Keratinocyte (primary cell): Measurements from ENCODE around the gene CDK14. TPM values are rescaled to one million over a fixed set of nuclear protein-coding genes. Genes with fewer than 3 reads are reported as not detected.

Source experiments
- DNase-seq: peaks from one replicate; pipeline ENCODE4 v3.0.0-alpha.2; 2011; ENCODE audit warnings: low read depth, missing footprints, low spot score
- FAIRE-seq: peaks from 2 replicates; lab custom pipeline; 2011; peaks lifted over from hg19 to GRCh38; lab: Jason Lieb, UNC
- H2AFZ ChIP-seq: 2 replicates; pipeline ENCODE4 v1.6.0; 2012; ENCODE audit warnings: low read length, control low read depth, inconsistent platforms; ENCODE audit not compliant: control insufficient read depth
- H3K27ac ChIP-seq: 2 replicates; pipeline ENCODE4 v1.5.1; 2011; ENCODE audit warnings: low read length; ENCODE audit not compliant: control insufficient read depth, insufficient read depth
- H3K27me3 ChIP-seq: 3 replicates; pipeline ENCODE4 v1.6.0; 2011; ENCODE audit warnings: low read length; ENCODE audit not compliant: control insufficient read depth, insufficient read depth; ENCODE audit errors: extremely low read depth
- H3K36me3 ChIP-seq, 2 experiments: 2 replicates in 1 of 2; 3 replicates in 1 of 2; pipeline ENCODE4 v1.5.1; 2011; ENCODE audit warnings: low read length in 2 of 2, mild to moderate bottlenecking in 1 of 2; ENCODE audit not compliant: control insufficient read depth in 2 of 2, insufficient read depth in 2 of 2; ENCODE audit errors: extremely low read depth in 1 of 2
- H3K4me1 ChIP-seq: 3 replicates; pipeline ENCODE4 v1.5.1; 2011; ENCODE audit warnings: low read length; ENCODE audit not compliant: control insufficient read depth, insufficient read depth; ENCODE audit errors: extremely low read depth
- H3K4me2 ChIP-seq: 3 replicates; pipeline ENCODE4 v1.6.0; 2011; ENCODE audit warnings: low read depth, low read length; ENCODE audit not compliant: control insufficient read depth, insufficient read depth; ENCODE audit errors: extremely low read depth
- H3K4me3 ChIP-seq, 3 experiments: fragments of 200-600 bp in 1 of 3; sonication (generic) in 1 of 3; 2 replicates in 2 of 3; 3 replicates in 1 of 3; pipeline ENCODE4 v1.5.1; 2011 to 2016; ENCODE audit warnings: low read length in 3 of 3, mild to moderate bottlenecking in 3 of 3, control low read depth in 2 of 3, inconsistent platforms in 1 of 3, low read depth in 1 of 3, mixed read lengths in 1 of 3, mixed run types in 1 of 3, moderate library complexity in 1 of 3; ENCODE audit not compliant: control insufficient read depth in 2 of 3, insufficient read depth in 2 of 3; ENCODE audit errors: extremely low read depth in 1 of 3
- H3K79me2 ChIP-seq: 2 replicates; pipeline ENCODE4 v1.6.0; 2012; ENCODE audit warnings: low read length; ENCODE audit not compliant: control insufficient read depth, insufficient read depth
- H3K9ac ChIP-seq: 3 replicates; pipeline ENCODE4 v1.6.0; 2011; ENCODE audit warnings: low read length; ENCODE audit not compliant: control insufficient read depth, insufficient read depth; ENCODE audit errors: extremely low read depth
- H3K9me1 ChIP-seq: 3 replicates; pipeline ENCODE4 v1.6.0; 2011; ENCODE audit warnings: low read length; ENCODE audit not compliant: control insufficient read depth, insufficient read depth; ENCODE audit errors: extremely low read depth
- H3K9me3 ChIP-seq: 2 replicates; pipeline ENCODE4 v1.5.1; 2012; ENCODE audit warnings: low read depth, low read length; ENCODE audit not compliant: control insufficient read depth
- H4K20me1 ChIP-seq: 3 replicates; pipeline ENCODE4 v1.6.0; 2011; ENCODE audit warnings: low read length; ENCODE audit not compliant: control insufficient read depth, insufficient read depth; ENCODE audit errors: extremely low read depth
- EZH2 ChIP-seq: IDR thresholded peaks from one replicate; pipeline ENCODE4 v1.6.1; 2012; ENCODE audit warnings: inconsistent platforms, mild to moderate bottlenecking, low read length, moderate library complexity
- dilution Hi-C: fragments of 300-500 bp; cut with MboI; formaldehyde crosslinking; loops from one replicate; pipeline ENCODE4 v1.7.0; 2020; ENCODE audit warnings: low sequenced_read_pairs; ENCODE audit not compliant: extremely low pct_ligation_motif_present
- polyA plus RNA-seq, 5 experiments: library from polyadenylated mRNA; depleted of rRNA in 3 of 5; stranded (reverse) in 3 of 5; stranded (forward) in 1 of 5; unstranded in 1 of 5; fragments of >200 nt; gene quantifications; 1 replicate in 1 of 5; 2 replicates in 3 of 5; 3 replicates in 1 of 5; pipeline versions ENCODE4 v1.2.1 to v1.2.3, GENCODE V29; 2011 to 2012; ENCODE audit warnings: missing spikeins in 2 of 5, low read depth in 1 of 5, low replicate concordance in 1 of 5
- TF ChIP-seq, protein P1 (sequence below), 3 experiments: IDR thresholded peaks in 1 of 3; conservative IDR thresholded peaks in 1 of 3; optimal IDR thresholded peaks in 1 of 3; 2 replicates in 2 of 3; 3 replicates in 1 of 3; pipeline versions ENCODE3 to v1.5.1; 2011; ENCODE audit warnings: low read length in 3 of 3, mild to moderate bottlenecking in 3 of 3, moderate library complexity in 2 of 3, control low read depth in 1 of 3, inconsistent platforms in 1 of 3; ENCODE audit not compliant: insufficient read depth in 2 of 3; ENCODE audit errors: extremely low read depth in 1 of 3

Gene CDK14
- polyA plus RNA-seq, 1 donor (not counting 4 experiments of a cell fraction or from before 2014, with no cell fraction given) = 4.0 TPM

DNA sequence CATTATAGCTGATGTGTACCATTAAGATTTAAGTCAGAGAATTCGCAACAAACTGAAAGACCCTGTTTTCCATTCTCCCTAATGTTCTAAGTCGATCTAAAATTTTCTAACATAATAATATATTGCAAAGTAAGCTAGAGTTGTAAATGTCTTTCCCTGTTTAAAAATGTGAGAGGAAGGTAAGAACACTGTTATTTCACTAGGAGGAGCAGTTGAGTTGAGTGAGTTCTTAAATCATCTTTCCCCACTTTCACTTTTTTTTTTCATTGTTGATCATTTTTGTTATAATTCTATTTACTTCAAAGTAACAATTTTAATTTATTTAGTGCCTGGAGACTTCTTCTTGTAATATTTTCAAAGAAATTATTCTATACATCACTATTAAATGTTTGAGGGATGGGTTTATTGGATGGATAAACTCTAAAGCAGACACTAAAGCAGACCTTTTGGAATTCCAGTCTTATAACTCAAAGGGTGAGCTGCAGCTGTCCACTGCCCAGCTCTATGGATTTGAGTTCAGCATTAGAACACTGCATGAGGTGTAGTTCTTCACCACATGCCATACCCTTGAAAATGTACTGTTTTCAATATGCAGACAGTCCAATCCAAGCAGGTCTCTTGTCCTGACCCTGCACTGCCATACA is 486.9 kb downstream of the CDK14 start:
- H3K4me2 ChIP-seq = no peak overlapping the region
- dilution Hi-C loops = no loop called here
- TF ChIP-seq EZH2 = no peak
- TF ChIP-seq, protein P1, sequence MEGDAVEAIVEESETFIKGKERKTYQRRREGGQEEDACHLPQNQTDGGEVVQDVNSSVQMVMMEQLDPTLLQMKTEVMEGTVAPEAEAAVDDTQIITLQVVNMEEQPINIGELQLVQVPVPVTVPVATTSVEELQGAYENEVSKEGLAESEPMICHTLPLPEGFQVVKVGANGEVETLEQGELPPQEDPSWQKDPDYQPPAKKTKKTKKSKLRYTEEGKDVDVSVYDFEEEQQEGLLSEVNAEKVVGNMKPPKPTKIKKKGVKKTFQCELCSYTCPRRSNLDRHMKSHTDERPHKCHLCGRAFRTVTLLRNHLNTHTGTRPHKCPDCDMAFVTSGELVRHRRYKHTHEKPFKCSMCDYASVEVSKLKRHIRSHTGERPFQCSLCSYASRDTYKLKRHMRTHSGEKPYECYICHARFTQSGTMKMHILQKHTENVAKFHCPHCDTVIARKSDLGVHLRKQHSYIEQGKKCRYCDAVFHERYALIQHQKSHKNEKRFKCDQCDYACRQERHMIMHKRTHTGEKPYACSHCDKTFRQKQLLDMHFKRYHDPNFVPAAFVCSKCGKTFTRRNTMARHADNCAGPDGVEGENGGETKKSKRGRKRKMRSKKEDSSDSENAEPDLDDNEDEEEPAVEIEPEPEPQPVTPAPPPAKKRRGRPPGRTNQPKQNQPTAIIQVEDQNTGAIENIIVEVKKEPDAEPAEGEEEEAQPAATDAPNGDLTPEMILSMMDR (optimal IDR thresholded peaks at IDR 0.05 in 1 of 3, IDR thresholded peaks at IDR 0.05 in 1 of 3, conservative IDR thresholded peaks at IDR 0.05 in 1 of 3; ENCODE audit: extremely low read depth in 1 of 3, insufficient read depth in 2 of 3, low read length in 3 of 3) = peak in 2 of 3 experiments; percentile 27 to 44
- H4K20me1 ChIP-seq = no peaks in the 10 kb centered on the region
- no peaks in the 10 kb centered on the region for H3K4me1 ChIP-seq
- no peaks in the 10 kb centered on the region for H3K9me3 ChIP-seq
- no peak overlapping the region for H3K27ac ChIP-seq
- no peaks in the 10 kb centered on the region for H3K79me2 ChIP-seq
- no peaks in the 10 kb centered on the region for H3K36me3 ChIP-seq
- H3K9ac ChIP-seq = no peak overlapping the region
- no peaks in the 10 kb centered on the region for H3K27me3 ChIP-seq
- H3K4me3 ChIP-seq = no peak overlapping the region
- FAIRE-seq (no peak), DNase-seq (no peak)
- H3K9me1 ChIP-seq = no peaks in the 10 kb centered on the region
- no peak overlapping the region for H2AFZ ChIP-seq

DNA sequence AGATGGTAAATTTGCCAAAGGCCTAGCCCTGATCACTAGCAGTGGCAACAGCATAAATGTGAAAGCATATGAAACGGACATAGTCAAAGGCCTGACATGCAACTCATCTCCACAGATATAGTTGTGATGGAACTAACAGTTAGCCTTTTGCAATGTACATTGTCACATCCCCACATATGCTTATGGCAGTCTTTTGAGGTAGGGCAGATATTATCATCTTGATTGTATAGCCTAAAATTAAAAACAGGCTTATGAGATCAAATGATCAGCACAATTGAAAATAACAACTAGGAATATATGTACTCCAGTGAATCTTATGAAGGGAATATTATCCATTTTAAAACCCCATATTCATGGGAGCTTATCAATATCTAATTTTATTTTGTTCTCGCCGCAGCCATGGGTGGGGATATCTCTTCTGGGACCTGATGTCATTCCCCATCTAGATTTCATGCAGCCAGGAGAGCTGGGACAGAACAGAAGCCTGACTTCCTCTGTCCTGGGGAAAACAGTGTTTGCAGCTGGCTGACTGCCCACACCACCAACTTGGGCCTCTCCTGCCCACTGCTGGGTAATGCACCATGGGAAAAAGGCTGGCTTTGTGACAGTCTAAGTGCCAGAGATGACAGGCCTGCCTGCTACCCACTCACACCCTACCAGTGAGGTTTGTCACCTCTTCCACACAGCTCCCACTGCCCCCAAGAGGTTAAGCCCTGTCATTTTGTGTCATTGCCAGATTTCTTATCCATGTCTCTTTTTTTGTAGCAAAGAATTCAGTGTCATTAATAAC is 487.9 kb downstream of the CDK14 start:
- Histone ChIP-seq H3K9me3 (no peaks in the 10 kb centered on the region), H2AFZ (no peak overlapping the region), H3K9ac (no peak overlapping the region), H3K4me1 (no peaks in the 10 kb centered on the region), H4K20me1 (no peaks in the 10 kb centered on the region), H3K27me3 (no peaks in the 10 kb centered on the region), H3K36me3 (no peaks in the 10 kb centered on the region), H3K4me2 (no peak overlapping the region), H3K27ac (no peak overlapping the region), H3K79me2 (no peaks in the 10 kb centered on the region), H3K9me1 (no peaks in the 10 kb centered on the region), H3K4me3 (no peak overlapping the region)
- dilution Hi-C loops = no loop called here
- TF ChIP-seq, protein P1 (optimal IDR thresholded peaks at IDR 0.05 in 1 of 3, IDR thresholded peaks at IDR 0.05 in 1 of 3, conservative IDR thresholded peaks at IDR 0.05 in 1 of 3; ENCODE audit: extremely low read depth in 1 of 3, insufficient read depth in 2 of 3, low read length in 3 of 3) = no peak
- no peak for TF ChIP-seq EZH2
- FAIRE-seq = no peak
- no peak for DNase-seq
